Calu3 (cell line): Measurements from ENCODE around the gene DIP2B. TPM values are rescaled to one million over a fixed set of nuclear protein-coding genes. Genes with fewer than 3 reads are reported as not detected.

ENCODE experiments used
- BruUV-seq: library from RNA; stranded (reverse); fragments of 400-500 nt; replicated peaks from 2 replicates; lab custom pipeline; 2021; lab: Mats Ljungman, UMichigan
- CTCF ChIA-PET: fragments of 300-600 bp; sonication (Branson Sonifier 250); formaldehyde crosslinking; loops from one replicate; lab custom pipeline; 2022; ENCODE audit warnings: antibody characterized with exemption; lab: Charles Lee
- DNase-seq: peaks from one replicate; pipeline ENCODE4 v3.0.0; 2022
- H3K27ac Mint-ChIP-seq: one replicate; pipeline ENCODE4 v1.8.0; 2022; ENCODE audit warnings: mixed read lengths; ENCODE audit not compliant: unreplicated experiment
- H3K27me3 Mint-ChIP-seq: one replicate; pipeline ENCODE4 v1.8.0; 2022; ENCODE audit warnings: mixed read lengths; ENCODE audit not compliant: unreplicated experiment
- H3K36me3 Mint-ChIP-seq: one replicate; pipeline ENCODE4 v1.8.0; 2022; ENCODE audit warnings: mild to moderate bottlenecking, moderate library complexity, mixed read lengths; ENCODE audit not compliant: insufficient read depth, unreplicated experiment
- H3K4me1 Mint-ChIP-seq: one replicate; pipeline ENCODE4 v1.8.0; 2022; ENCODE audit warnings: mild to moderate bottlenecking, low read depth, mixed read lengths; ENCODE audit not compliant: unreplicated experiment
- H3K4me3 Mint-ChIP-seq: one replicate; pipeline ENCODE4 v1.8.0; 2022; ENCODE audit warnings: mild to moderate bottlenecking, low read depth, moderate library complexity, mixed read lengths; ENCODE audit not compliant: unreplicated experiment
- H3K9me3 Mint-ChIP-seq: one replicate; pipeline ENCODE4 v1.8.0; 2022; ENCODE audit warnings: low read depth, mixed read lengths; ENCODE audit not compliant: unreplicated experiment
- CTCF ChIP-seq: fragments of 200-600 bp; IDR thresholded peaks from one replicate; pipeline ENCODE4 v1.8.0; 2022; ENCODE audit warnings: antibody characterized with exemption; ENCODE audit not compliant: unreplicated experiment
- intact Hi-C: fragments of 100-400 bp; cut with micrococcal nuclease; formaldehyde crosslinking; loops from one replicate; pipeline ENCODE4 v1.10.0; 2022; ENCODE audit not compliant: unreplicated experiment
- total RNA-seq: library from RNA; stranded (reverse); gene quantifications from 2 replicates; pipeline ENCODE4 v1.2.3, GENCODE V29; 2022

The DIP2B gene
- total RNA-seq, 1 experiment from 2014 or later: 22.8 TPM

- H3K4me1 Mint-ChIP-seq: peaks cover 46% of the 10 kb centered on the region
- no peak for TF ChIP-seq CTCF
These were observed 285.3 kb downstream of the DIP2B start for GRCh38 chr12:50790081-50790480.

More at GRCh38 chr12:50790081-50790480, 285.3 kb downstream of the DIP2B start:
- DNase-seq: no peak
- no TSS peak for BruUV-seq
- Mint-ChIP-seq H3K27me3 (no peaks in the 10 kb centered on the region), H3K27ac (no peak overlapping the region), H3K9me3 (no peaks in the 10 kb centered on the region), H3K4me3 (no peak overlapping the region), H3K36me3 (peaks cover 6% of the 10 kb centered on the region)
- intact Hi-C loops: no loop called here
- CTCF ChIA-PET: interaction anchor here (0.6 kb wide), 2 partner anchors 26 to 30 kb away, joined by 4 to 5 read pairs; partner anchors contain the start of gene ATF1

Other genes with a start within 250 kb of the DIP2B start
- 48.9 and 67.6 TPM in 2 replicates for gene LIMA1, start 221.5 kb upstream of the DIP2B start, total RNA-seq
- gene FAM186A, start 108.4 kb upstream of the DIP2B start, total RNA-seq: not detected in 2 replicates
- gene LARP4, start 104.1 kb upstream of the DIP2B start, total RNA-seq: 57.7 and 67.6 TPM in 2 replicates